HG03354 (cell line): ENCODE data around the gene COX6B2.

Experiments
- ATAC-seq: cut with Tn5 transposase; IDR thresholded peaks from one replicate; pipeline ENCODE4 v1.9.1; 2021; ENCODE audit warnings: mild to moderate bottlenecking; ENCODE audit not compliant: unreplicated experiment, poor library complexity, severe bottlenecking

Gene COX6B2

GRCh38 chr19:55365964-55366363 is 11.4 kb upstream of the COX6B2 start:
- ATAC-seq = no peak

GRCh38 chr19:55365245-55365644 is 10.7 kb upstream of the COX6B2 start:
- no peak for ATAC-seq

GRCh38 chr19:55362990-55363716 is 8.6 kb upstream of the COX6B2 start, which contains the start of gene GARIN5B:
TSS of gene GARIN5B (minus strand) at chr19:55363260. CDS start at chr19:55363066, 194 bp downstream.
- ATAC-seq = no peak

GRCh38 chr19:55362174-55362989 is 7.9 kb upstream of the COX6B2 start:
- ATAC-seq = no peak

GRCh38 chr19:55360902-55361301 is 6.4 kb upstream of the COX6B2 start:
- no peak for ATAC-seq

- no peak for ATAC-seq
Observed at GRCh38 chr19:55358943-55359908, 4.7 kb upstream of the COX6B2 start.

- no peak for ATAC-seq
Observed at GRCh38 chr19:55358493-55358892, 4.0 kb upstream of the COX6B2 start.

- no peak for ATAC-seq
Observed at GRCh38 chr19:55355213-55355821, 798 bp upstream of the COX6B2 start.

- no peak for ATAC-seq
Observed at GRCh38 chr19:55353803-55354697, 469 bp downstream of the COX6B2 start.

- no peak for ATAC-seq
Observed at GRCh38 chr19:55353356-55353802, 1.1 kb downstream of the COX6B2 start.

- no peak for ATAC-seq
Observed at GRCh38 chr19:55352549-55353145, 1.9 kb downstream of the COX6B2 start.

GRCh38 chr19:55352040-55352439 is 2.5 kb downstream of the COX6B2 start:
- no peak for ATAC-seq

- no peak for ATAC-seq
Observed at GRCh38 chr19:55350620-55351315, 3.8 kb downstream of the COX6B2 start.

- ATAC-seq = no peak
Observed at GRCh38 chr19:55348317-55349034, 6.0 kb downstream of the COX6B2 start.

- no peak for ATAC-seq
Observed at GRCh38 chr19:55347442-55348009, 7.0 kb downstream of the COX6B2 start.

GRCh38 chr19:55346725-55347441 is 7.6 kb downstream of the COX6B2 start:
- ATAC-seq = no peak
